ENCODE measurements around the gene LTB. TPM values are rescaled to one million over a fixed set of nuclear protein-coding genes. Genes with fewer than 3 reads are reported as not detected.

LTB gene
- total and polyA plus RNA-seq, 4 donors = 9.8 to 31.9 (median 12.2) TPM

DNA sequence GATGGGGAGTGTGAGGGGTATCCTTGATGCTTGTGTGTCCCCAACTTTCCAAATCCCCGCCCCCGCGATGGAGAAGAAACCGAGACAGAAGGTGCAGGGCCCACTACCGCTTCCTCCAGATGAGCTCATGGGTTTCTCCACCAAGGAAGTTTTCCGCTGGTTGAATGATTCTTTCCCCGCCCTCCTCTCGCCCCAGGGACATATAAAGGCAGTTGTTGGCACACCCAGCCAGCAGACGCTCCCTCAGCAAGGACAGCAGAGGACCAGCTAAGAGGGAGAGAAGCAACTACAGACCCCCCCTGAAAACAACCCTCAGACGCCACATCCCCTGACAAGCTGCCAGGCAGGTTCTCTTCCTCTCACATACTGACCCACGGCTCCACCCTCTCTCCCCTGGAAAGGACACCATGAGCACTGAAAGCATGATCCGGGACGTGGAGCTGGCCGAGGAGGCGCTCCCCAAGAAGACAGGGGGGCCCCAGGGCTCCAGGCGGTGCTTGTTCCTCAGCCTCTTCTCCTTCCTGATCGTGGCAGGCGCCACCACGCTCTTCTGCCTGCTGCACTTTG is 6.8 kb downstream of the LTB start, which contains the start of gene TNF:
TSS of gene TNF (plus strand) at position 231 of the 567 bp plus-strand sequence. CDS start at position 408, 177 bp downstream.
- Histone ChIP-seq H3K36me3 (ENCODE audit: control insufficient read depth in 4 of 4, insufficient read depth in 4 of 4, low read length in 4 of 4) (no peaks in the 10 kb centered on the region), H3K9me3 (ENCODE audit: control insufficient read depth in 4 of 4, insufficient read depth in 3 of 4, low read length in 3 of 4) (no peaks in the 10 kb centered on the region), H3K4me3 (no peak within 1 kb of the TSS), H3K4me1 (ENCODE audit: control insufficient read depth in 5 of 5, insufficient read depth in 5 of 5, low read length in 5 of 5) (no peaks in the 10 kb centered on the region), H3K27ac (ENCODE audit: low read depth in 1 of 2, low read length in 1 of 2) (no peak within 1 kb of the TSS), H3K27me3 (ENCODE audit: control insufficient read depth in 3 of 3, insufficient read depth in 3 of 3, low read length in 2 of 3) (peaks cover 0 to 4% (median 0%) of the 10 kb centered on the region in 3 donors), H3K9ac (ENCODE audit: insufficient read depth in 1 of 2, low read length in 2 of 2) (no peak within 1 kb of the TSS)
- 33 to 50% methylated on average over 18 to 19 of the region's 19 CpGs for WGBS, 2 donors
- TF ChIP-seq, protein P1, sequence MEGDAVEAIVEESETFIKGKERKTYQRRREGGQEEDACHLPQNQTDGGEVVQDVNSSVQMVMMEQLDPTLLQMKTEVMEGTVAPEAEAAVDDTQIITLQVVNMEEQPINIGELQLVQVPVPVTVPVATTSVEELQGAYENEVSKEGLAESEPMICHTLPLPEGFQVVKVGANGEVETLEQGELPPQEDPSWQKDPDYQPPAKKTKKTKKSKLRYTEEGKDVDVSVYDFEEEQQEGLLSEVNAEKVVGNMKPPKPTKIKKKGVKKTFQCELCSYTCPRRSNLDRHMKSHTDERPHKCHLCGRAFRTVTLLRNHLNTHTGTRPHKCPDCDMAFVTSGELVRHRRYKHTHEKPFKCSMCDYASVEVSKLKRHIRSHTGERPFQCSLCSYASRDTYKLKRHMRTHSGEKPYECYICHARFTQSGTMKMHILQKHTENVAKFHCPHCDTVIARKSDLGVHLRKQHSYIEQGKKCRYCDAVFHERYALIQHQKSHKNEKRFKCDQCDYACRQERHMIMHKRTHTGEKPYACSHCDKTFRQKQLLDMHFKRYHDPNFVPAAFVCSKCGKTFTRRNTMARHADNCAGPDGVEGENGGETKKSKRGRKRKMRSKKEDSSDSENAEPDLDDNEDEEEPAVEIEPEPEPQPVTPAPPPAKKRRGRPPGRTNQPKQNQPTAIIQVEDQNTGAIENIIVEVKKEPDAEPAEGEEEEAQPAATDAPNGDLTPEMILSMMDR (IDR thresholded peaks at IDR 0.05; ENCODE audit: control extremely low read depth, extremely low read depth) = no peak
- DNase-seq (no peak), ATAC-seq (ENCODE audit: insufficient read depth, low FRiP score) (peak; percentile 48)

DNA sequence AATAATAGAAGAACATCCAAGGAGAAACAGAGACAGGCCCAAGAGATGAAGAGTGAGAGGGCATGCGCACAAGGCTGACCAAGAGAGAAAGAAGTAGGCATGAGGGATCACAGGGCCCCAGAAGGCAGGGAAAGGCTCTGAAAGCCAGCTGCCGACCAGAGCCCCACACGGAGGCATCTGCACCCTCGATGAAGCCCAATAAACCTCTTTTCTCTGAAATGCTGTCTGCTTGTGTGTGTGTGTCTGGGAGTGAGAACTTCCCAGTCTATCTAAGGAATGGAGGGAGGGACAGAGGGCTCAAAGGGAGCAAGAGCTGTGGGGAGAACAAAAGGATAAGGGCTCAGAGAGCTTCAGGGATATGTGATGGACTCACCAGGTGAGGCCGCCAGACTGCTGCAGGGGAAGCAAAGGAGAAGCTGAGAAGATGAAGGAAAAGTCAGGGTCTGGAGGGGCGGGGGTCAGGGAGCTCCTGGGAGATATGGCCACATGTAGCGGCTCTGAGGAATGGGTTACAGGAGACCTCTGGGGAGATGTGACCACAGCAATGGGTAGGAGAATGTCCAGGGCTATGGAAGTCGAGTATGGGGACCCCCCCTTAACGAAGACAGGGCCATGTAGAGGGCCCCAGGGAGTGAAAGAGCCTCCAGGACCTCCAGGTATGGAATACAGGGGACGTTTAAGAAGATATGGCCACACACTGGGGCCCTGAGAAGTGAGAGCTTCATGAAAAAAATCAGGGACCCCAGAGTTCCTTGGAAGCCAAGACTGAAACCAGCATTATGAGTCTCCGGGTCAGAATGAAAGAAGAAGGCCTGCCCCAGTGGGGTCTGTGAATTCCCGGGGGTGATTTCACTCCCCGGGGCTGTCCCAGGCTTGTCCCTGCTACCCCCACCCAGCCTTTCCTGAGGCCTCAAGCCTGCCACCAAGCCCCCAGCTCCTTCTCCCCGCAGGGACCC is 7.8 kb downstream of the LTB start:
- Histone ChIP-seq H3K4me3 (no peak overlapping the region), H3K36me3 (ENCODE audit: control insufficient read depth in 4 of 4, insufficient read depth in 4 of 4, low read length in 4 of 4) (no peaks in the 10 kb centered on the region), H3K27ac (ENCODE audit: low read depth in 1 of 2, low read length in 1 of 2) (no peak overlapping the region), H3K9me3 (ENCODE audit: control insufficient read depth in 4 of 4, insufficient read depth in 3 of 4, low read length in 3 of 4) (no peaks in the 10 kb centered on the region), H3K4me1 (ENCODE audit: control insufficient read depth in 5 of 5, insufficient read depth in 5 of 5, low read length in 5 of 5) (no peaks in the 10 kb centered on the region), H3K27me3 (ENCODE audit: control insufficient read depth in 3 of 3, insufficient read depth in 3 of 3, low read length in 2 of 3) (peaks cover 0 to 4% (median 0%) of the 10 kb centered on the region in 3 donors), H3K9ac (ENCODE audit: insufficient read depth in 1 of 2, low read length in 2 of 2) (no peak overlapping the region)
- TF ChIP-seq, protein P1 (IDR thresholded peaks at IDR 0.05; ENCODE audit: control extremely low read depth, extremely low read depth) = no peak
- WGBS, 2 donors = 84 to 89% methylated on average over 14 of the region's 14 CpGs
- ATAC-seq (ENCODE audit: insufficient read depth, low FRiP score) (no peak), DNase-seq (no peak)

DNA sequence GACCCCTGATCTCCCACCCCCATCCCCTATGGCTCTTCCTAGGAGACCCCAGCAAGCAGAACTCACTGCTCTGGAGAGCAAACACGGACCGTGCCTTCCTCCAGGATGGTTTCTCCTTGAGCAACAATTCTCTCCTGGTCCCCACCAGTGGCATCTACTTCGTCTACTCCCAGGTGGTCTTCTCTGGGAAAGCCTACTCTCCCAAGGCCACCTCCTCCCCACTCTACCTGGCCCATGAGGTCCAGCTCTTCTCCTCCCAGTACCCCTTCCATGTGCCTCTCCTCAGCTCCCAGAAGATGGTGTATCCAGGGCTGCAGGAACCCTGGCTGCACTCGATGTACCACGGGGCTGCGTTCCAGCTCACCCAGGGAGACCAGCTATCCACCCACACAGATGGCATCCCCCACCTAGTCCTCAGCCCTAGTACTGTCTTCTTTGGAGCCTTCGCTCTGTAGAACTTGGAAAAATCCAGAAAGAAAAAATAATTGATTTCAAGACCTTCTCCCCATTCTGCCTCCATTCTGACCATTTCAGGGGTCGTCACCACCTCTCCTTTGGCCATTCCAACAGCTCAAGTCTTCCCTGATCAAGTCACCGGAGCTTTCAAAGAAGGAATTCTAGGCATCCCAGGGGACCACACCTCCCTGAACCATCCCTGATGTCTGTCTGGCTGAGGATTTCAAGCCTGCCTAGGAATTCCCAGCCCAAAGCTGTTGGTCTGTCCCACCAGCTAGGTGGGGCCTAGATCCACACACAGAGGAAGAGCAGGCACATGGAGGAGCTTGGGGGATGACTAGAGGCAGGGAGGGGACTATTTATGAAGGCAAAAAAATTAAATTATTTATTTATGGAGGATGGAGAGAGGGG is 8.8 kb downstream of the LTB start:
- DNase-seq (no peak), ATAC-seq (ENCODE audit: insufficient read depth, low FRiP score) (no peak)
- Histone ChIP-seq H3K36me3 (ENCODE audit: control insufficient read depth in 4 of 4, insufficient read depth in 4 of 4, low read length in 4 of 4) (no peaks in the 10 kb centered on the region), H3K9me3 (ENCODE audit: control insufficient read depth in 4 of 4, insufficient read depth in 3 of 4, low read length in 3 of 4) (no peaks in the 10 kb centered on the region), H3K27me3 (ENCODE audit: control insufficient read depth in 3 of 3, insufficient read depth in 3 of 3, low read length in 2 of 3) (peaks cover 0 to 9% (median 0%) of the 10 kb centered on the region in 3 donors), H3K4me3 (no peak overlapping the region), H3K4me1 (ENCODE audit: control insufficient read depth in 5 of 5, insufficient read depth in 5 of 5, low read length in 5 of 5) (no peaks in the 10 kb centered on the region), H3K27ac (ENCODE audit: low read depth in 1 of 2, low read length in 1 of 2) (no peak overlapping the region), H3K9ac (ENCODE audit: insufficient read depth in 1 of 2, low read length in 2 of 2) (no peak overlapping the region)
- TF ChIP-seq, protein P1 (IDR thresholded peaks at IDR 0.05; ENCODE audit: control extremely low read depth, extremely low read depth) = no peak
- 93 to 94% methylated on average over 9 of the region's 9 CpGs for WGBS, 2 donors

All from lung (tissue), 12 donors.